IMR-90 (cell line): ENCODE results near the gene ROS1.

Source experiments
- BHLHE40 ChIP-seq: fragments of 150-350 bp; IDR thresholded peaks from 2 replicates; pipeline ENCODE4 v1.6.1; 2016; ENCODE audit warnings: mild to moderate bottlenecking, low read depth, low read length
- CEBPB ChIP-seq: IDR thresholded peaks from 2 replicates; pipeline ENCODE4 v1.6.1; 2012; ENCODE audit warnings: low read depth, low read length, improper control_type of control experiment
- FOS ChIP-seq: fragments of 150-350 bp; IDR thresholded peaks from 2 replicates; pipeline ENCODE4 v1.6.1; 2016; ENCODE audit warnings: low read depth, low read length
- MAZ ChIP-seq: IDR thresholded peaks from 2 replicates; pipeline ENCODE4 v1.6.1; 2012; ENCODE audit warnings: low read depth, mild to moderate bottlenecking, low read length, improper control_type of control experiment, moderate library complexity, borderline replicate concordance
- POLR2A ChIP-seq: IDR thresholded peaks from 2 replicates; pipeline ENCODE4 v1.6.1; 2012; ENCODE audit warnings: mild to moderate bottlenecking, low read depth, low read length
- RAD21 ChIP-seq: IDR thresholded peaks from 2 replicates; pipeline ENCODE4 v1.6.1; 2012; ENCODE audit warnings: low read length, improper control_type of control experiment
- RCOR1 ChIP-seq: IDR thresholded peaks from 2 replicates; pipeline ENCODE4 v1.6.1; 2012; ENCODE audit warnings: mild to moderate bottlenecking, low read length, improper control_type of control experiment; ENCODE audit not compliant: insufficient replicate concordance
- RFX5 ChIP-seq: IDR thresholded peaks from 2 replicates; pipeline ENCODE4 v1.8.0; 2012; ENCODE audit warnings: low read depth, mild to moderate bottlenecking, low read length, moderate library complexity
- USF2 ChIP-seq: fragments of 150-350 bp; IDR thresholded peaks from 2 replicates; pipeline ENCODE4 v1.6.1; 2017; ENCODE audit warnings: mild to moderate bottlenecking, antibody characterized with exemption, low read length, low read depth
- TF ChIP-seq, protein P1 (sequence below): conservative IDR thresholded peaks from 2 replicates; pipeline ENCODE4 v1.5.1; 2012; ENCODE audit warnings: mild to moderate bottlenecking, low read depth, low read length, improper control_type of control experiment

DNA sequence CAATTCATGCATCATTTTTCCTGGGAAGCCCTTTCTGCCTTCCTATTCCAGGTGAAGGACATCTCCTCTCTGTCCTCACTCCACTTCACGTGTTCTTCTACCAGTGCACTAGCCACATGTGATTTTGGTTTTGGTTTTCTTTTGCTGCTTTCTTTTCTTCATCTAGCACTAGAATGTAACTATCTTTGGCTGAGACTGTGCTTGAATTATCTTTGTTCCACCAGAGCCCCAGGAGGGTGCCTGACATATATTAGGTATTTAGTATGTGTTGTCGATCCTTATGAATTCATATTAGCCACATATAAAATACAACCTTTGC, 80.5 kb downstream of the ROS1 start:
- TF ChIP-seq, protein P1, sequence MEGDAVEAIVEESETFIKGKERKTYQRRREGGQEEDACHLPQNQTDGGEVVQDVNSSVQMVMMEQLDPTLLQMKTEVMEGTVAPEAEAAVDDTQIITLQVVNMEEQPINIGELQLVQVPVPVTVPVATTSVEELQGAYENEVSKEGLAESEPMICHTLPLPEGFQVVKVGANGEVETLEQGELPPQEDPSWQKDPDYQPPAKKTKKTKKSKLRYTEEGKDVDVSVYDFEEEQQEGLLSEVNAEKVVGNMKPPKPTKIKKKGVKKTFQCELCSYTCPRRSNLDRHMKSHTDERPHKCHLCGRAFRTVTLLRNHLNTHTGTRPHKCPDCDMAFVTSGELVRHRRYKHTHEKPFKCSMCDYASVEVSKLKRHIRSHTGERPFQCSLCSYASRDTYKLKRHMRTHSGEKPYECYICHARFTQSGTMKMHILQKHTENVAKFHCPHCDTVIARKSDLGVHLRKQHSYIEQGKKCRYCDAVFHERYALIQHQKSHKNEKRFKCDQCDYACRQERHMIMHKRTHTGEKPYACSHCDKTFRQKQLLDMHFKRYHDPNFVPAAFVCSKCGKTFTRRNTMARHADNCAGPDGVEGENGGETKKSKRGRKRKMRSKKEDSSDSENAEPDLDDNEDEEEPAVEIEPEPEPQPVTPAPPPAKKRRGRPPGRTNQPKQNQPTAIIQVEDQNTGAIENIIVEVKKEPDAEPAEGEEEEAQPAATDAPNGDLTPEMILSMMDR: no peak
- no peak for TF ChIP-seq USF2
- TF ChIP-seq CEBPB: no peak
- TF ChIP-seq POLR2A: no peak
- TF ChIP-seq RCOR1: no peak
- no peak for TF ChIP-seq FOS
- no peak for TF ChIP-seq RFX5
- TF ChIP-seq RAD21: no peak
- no peak for TF ChIP-seq BHLHE40
- no peak for TF ChIP-seq MAZ
